ENCODE measurements around the gene GJD3. TPM values are rescaled to one million over a fixed set of nuclear protein-coding genes. Genes with fewer than 3 reads are reported as not detected.

Gene GJD3
- total and polyA plus RNA-seq, 2 of the 4 experiments (the other 2 are of a cell fraction), result 0.10 TPM; not detected in 1

DNA sequence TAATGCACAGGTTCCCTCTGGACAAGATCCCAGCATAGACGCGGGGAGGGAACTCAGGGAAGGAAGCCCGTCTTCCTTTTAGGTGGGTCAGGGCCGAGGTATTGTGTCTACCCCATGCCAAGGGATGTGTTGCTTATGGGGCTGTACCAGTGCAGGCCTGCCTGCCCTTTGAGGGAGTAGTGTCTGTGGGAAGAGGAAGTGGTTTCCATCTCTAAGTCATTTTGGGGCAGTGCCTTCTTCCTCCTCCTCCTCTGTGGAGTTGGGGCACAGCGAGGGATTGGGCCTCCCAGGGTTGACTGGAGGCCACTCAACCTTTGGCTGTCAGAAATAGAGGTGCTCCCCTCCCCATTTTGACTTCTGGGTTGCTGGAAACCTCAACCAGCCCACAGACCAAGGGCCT, 26.5 kb downstream of the GJD3 start:
- Histone ChIP-seq H2BK15ac (ENCODE audit: low read depth, low read length) (no peak overlapping the region), H4K5ac (ENCODE audit: low read depth, low read length) (no peak overlapping the region), H3K9ac (ENCODE audit: low read depth, low read length) (no peak overlapping the region), H3K56ac (ENCODE audit: extremely low read depth, insufficient read depth, low read length) (no peak overlapping the region), H2AK5ac (ENCODE audit: low read depth, low read length) (no peak overlapping the region), H3K4me1 (ENCODE audit: control insufficient read depth, insufficient read depth, low read length) (peaks cover 15% of the 10 kb centered on the region), H3K14ac (replicated peaks; ENCODE audit: low read depth, low read length) (no peak overlapping the region), H2BK20ac (ENCODE audit: low read depth, low read length) (no peak overlapping the region), H2BK120ac (ENCODE audit: low read depth, low read length) (no peak overlapping the region), H2AK9ac (replicated peaks; ENCODE audit: low read depth, low read length, poor library complexity) (no peak overlapping the region), H3K27ac (ENCODE audit: insufficient read depth, low read length) (no peak overlapping the region), H3K4me2 (ENCODE audit: low read depth, low read length) (no peak overlapping the region), H2AFZ (replicated peaks; ENCODE audit: low read length, poor library complexity) (no peak overlapping the region), H3K18ac (ENCODE audit: low read depth, low read length) (no peak overlapping the region), H3K4me3 (ENCODE audit: insufficient read depth, low read depth, low read length) (no peak overlapping the region), H3K4ac (ENCODE audit: low read depth, low read length) (no peak overlapping the region), H3K36me3 (ENCODE audit: control insufficient read depth, insufficient read depth, low read length) (peaks cover 1% of the 10 kb centered on the region; the same call in 1 of the 2 replicates), H3K9me3 (ENCODE audit: control insufficient read depth, insufficient read depth, low read length) (no peaks in the 10 kb centered on the region), H4K20me1 (ENCODE audit: insufficient read depth, low read length) (peaks cover 41% of the 10 kb centered on the region), H4K8ac (ENCODE audit: low read depth in 2 of 2, low read length in 2 of 2) (no peak overlapping the region), H3K9me1 (ENCODE audit: insufficient read depth, low read length) (peaks cover 25% of the 10 kb centered on the region), H3K23ac (ENCODE audit: low read depth, low read length) (no peak overlapping the region), H3K27me3 (ENCODE audit: control insufficient read depth, insufficient read depth, low read length) (no peaks in the 10 kb centered on the region), H4K91ac (ENCODE audit: insufficient read depth, low read depth, low read length) (no peak overlapping the region), H3K79me1 (ENCODE audit: low read depth in 1 of 2, low read length in 2 of 2) (peaks cover 16 to 86% of the 10 kb centered on the region in 2 experiments), H2BK5ac (ENCODE audit: low read depth, low read length, poor library complexity, severe bottlenecking) (no peak overlapping the region)
- WGBS, 2 experiments (ENCODE audit: extremely low coverage in 2 of 2, insufficient read length in 1 of 2), result no CpG with 5 or more reads among the region's 5 CpGs
- CTCF ChIA-PET, result no interaction called here
- POLR2A ChIA-PET (ENCODE audit: unreplicated experiment), result no interaction called here
- dilution Hi-C loops (cut with HindIII; ENCODE audit: low sequenced_read_pairs, unreplicated experiment), result no loop called here
- ATAC-seq (ENCODE audit: low read depth) (no peak), DNase-seq (no peak)
- intact Hi-C loops (cut with micrococcal nuclease), result no loop called here
- in situ Hi-C loops (cut with MboI; ENCODE audit: low sequenced_read_pairs), result no loop called here
- TF ChIP-seq CHD1 (IDR thresholded peaks at IDR 0.05; ENCODE audit: low read depth, low read length) (no peak), CEBPB (IDR thresholded peaks at IDR 0.05; ENCODE audit: low read depth, low read length) (no peak), NFE2L2 (IDR thresholded peaks at IDR 0.05; ENCODE audit: low read depth, low read length) (no peak), MXI1 (IDR thresholded peaks at IDR 0.05; ENCODE audit: borderline replicate concordance, low read depth, low read length) (no peak), POLR2A (IDR thresholded peaks at IDR 0.05; ENCODE audit: low read depth, low read length) (no peak), RCOR1 (IDR thresholded peaks at IDR 0.05; ENCODE audit: insufficient replicate concordance, low read length) (no peak), MAZ (IDR thresholded peaks at IDR 0.05; ENCODE audit: borderline replicate concordance, low read depth, low read length) (no peak)
- TF ChIP-seq, protein P1, sequence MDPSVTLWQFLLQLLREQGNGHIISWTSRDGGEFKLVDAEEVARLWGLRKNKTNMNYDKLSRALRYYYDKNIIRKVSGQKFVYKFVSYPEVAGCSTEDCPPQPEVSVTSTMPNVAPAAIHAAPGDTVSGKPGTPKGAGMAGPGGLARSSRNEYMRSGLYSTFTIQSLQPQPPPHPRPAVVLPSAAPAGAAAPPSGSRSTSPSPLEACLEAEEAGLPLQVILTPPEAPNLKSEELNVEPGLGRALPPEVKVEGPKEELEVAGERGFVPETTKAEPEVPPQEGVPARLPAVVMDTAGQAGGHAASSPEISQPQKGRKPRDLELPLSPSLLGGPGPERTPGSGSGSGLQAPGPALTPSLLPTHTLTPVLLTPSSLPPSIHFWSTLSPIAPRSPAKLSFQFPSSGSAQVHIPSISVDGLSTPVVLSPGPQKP (IDR thresholded peaks at IDR 0.05; ENCODE audit: borderline replicate concordance, low read depth, low read length), result no peak
- TF ChIP-seq, protein P2, sequence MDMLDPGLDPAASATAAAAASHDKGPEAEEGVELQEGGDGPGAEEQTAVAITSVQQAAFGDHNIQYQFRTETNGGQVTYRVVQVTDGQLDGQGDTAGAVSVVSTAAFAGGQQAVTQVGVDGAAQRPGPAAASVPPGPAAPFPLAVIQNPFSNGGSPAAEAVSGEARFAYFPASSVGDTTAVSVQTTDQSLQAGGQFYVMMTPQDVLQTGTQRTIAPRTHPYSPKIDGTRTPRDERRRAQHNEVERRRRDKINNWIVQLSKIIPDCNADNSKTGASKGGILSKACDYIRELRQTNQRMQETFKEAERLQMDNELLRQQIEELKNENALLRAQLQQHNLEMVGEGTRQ (IDR thresholded peaks at IDR 0.05; ENCODE audit: low read depth, low read length), result no peak
- BruUV-seq (replicated peaks), result no TSS peak
